ENCODE measurements around the gene VWC2L.

DNA sequence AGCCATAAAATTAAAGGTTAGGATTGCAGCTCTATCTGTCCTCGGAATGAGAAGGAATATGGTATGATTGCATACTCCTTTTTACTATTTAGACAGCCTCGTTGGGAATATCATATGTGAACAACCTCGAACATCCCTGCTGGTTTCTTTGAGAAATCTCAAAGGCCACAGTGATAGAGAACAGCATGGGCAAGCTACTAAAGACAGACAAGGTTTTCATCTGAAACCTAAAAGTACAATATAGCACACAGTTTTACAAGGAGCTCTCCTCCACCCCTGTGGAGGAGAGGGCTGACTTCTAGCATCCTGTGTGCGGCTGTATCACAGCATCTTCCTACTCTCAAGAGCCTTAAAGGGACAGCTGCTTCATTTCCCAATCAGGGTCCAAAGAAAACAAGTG, 104.3 kb downstream of the VWC2L start:
- TF ChIP-seq CTCF (conservative IDR thresholded peaks at IDR 0.05; ENCODE audit: low read depth, low read length) (no peak), POLR2A (IDR thresholded peaks at IDR 0.05; ENCODE audit: low read depth, low read length) (no peak), CEBPB (IDR thresholded peaks at IDR 0.05; ENCODE audit: low read depth, low read length) (no peak), MAFK (IDR thresholded peaks at IDR 0.05; ENCODE audit: low read depth, low read length) (no peak), RFX5 (IDR thresholded peaks at IDR 0.05; ENCODE audit: low read depth, low read length) (no peak)

Data from IMR-90 (cell line).